ENCODE measurements around the gene BACE1.
"Not testable (repeated sequence)": the region's sequence is repeated elsewhere in the genome, so short reads cannot be mapped to it uniquely, and the experiment has no call there.

BACE1 gene

DNA sequence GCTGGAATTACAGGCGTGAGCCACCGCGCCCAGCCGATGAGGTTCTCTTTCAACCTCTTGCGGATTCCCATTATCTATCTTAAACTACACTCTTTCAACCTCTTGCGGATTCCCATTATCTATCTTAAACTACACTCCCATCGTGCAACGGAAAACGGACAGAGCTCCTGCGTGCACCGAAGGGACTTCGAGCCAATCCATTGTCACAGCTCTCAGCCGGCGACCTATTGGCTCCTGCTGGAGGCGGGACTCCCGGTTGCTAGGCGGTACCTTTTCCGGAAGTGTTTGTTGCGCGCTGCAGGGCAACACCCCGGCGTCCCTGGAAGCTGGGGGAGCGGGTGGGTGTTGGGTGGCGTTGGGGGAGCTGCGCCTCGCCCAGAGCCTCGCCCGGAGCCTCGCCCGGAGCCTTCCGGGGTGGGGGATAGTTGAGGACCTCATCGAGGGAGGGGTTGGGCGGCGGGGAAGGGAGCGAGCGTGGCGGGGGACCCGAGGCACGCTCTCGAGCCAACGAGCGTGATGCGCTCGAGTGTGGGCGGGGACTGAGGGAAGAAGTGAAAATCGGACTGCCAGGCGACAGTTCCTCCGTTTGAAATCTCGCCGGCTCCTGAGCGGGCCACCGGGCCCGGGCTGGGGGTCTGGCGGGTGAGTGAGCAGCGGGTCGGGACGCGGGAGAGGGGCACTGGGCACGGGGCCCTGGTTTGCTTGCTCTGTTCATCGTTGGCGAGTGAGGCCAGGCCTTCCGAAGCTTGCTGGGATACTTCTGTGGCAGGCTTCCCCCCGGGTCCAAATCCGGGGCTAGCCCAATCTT lies 11.7 kb upstream of the BACE1 start, which contains the start of gene CEP164:
Gene CEP164, plus strand, starts transcription at position 288 of the 808 bp plus-strand sequence. CDS start 10,733 bp downstream, outside the sequence.
- H3K36me3 ChIP-seq (ENCODE audit: control insufficient read depth, insufficient read depth, low read length, severe bottlenecking), result no peaks in the 10 kb centered on the region
- no peaks in the 10 kb centered on the region for H3K9me3 ChIP-seq (ENCODE audit: control insufficient read depth, low read length)
- peaks cover 20% of the 10 kb centered on the region for H3K4me1 ChIP-seq (ENCODE audit: control insufficient read depth, insufficient read depth, low read length)
- DNase-seq (ENCODE audit: low read depth), result peak; percentile 98
- peak within 1 kb of the TSS; percentile 92 for H3K9ac ChIP-seq (ENCODE audit: low read length)
- H3K27me3 ChIP-seq (replicated peaks; ENCODE audit: control insufficient read depth, insufficient read depth, low read length), result no peaks in the 10 kb centered on the region
- H3K4me3 ChIP-seq (ENCODE audit: low read length), result peak within 1 kb of the TSS; percentile 90

DNA sequence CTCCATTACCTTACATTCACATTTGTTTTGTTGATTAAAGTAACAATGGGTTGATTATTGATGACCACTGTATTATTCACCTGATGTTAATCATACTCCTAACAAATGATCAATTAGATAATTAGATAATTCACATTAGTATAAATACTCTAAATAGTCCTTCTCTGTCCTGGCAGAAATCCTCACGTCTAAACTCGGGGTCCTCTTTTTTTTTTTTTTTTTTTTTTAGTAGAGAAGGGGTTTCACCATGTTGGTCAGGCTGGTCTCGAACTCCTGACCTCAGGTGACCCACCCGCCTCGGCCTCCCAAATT lies 11.2 kb upstream of the BACE1 start:
- not testable (repeated sequence) for H3K36me3 ChIP-seq (ENCODE audit: control insufficient read depth, insufficient read depth, low read length, severe bottlenecking); H3K27me3 ChIP-seq (replicated peaks; ENCODE audit: control insufficient read depth, insufficient read depth, low read length); H3K9me3 ChIP-seq (ENCODE audit: control insufficient read depth, low read length); DNase-seq (ENCODE audit: low read depth)
- H3K9ac ChIP-seq (ENCODE audit: low read length), result peak overlapping the region; percentile 92
- H3K4me1 ChIP-seq (ENCODE audit: control insufficient read depth, insufficient read depth, low read length), result peaks cover 20% of the 10 kb centered on the region
- H3K4me3 ChIP-seq (ENCODE audit: low read length), result peak overlapping the region; percentile 90

DNA sequence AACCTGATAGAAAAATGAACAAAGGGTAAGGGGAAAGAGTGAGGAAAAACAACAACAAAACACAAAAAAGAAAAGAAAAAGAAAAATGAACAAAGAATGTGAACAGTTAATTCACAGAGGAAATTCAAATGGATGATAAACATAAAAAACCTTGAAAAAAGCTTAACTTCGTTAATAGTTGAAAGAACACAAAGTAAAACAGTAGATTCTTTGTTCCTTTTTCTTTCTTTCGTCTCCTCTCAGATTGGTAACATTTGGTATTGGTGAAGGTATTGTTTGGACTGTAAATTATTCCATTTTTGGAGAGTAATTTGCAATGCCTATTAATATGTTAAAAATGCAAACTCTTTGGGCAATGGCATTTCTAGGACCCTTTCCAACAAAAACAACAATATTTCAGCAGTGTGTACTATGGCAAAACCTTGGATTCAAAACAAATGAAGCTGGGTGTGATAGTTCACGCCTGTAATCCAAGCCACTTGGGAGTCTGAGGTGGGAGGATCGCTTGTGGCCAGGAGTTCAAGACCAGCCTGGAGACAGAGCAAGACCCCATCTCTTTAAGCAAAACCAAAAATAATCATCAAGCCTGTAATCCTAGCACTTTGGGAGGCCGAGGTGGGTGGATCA lies 3.3 kb upstream of the BACE1 start:
- H3K27me3 ChIP-seq (replicated peaks; ENCODE audit: control insufficient read depth, insufficient read depth, low read length), result no peaks in the 10 kb centered on the region
- H3K36me3 ChIP-seq (ENCODE audit: control insufficient read depth, insufficient read depth, low read length, severe bottlenecking), result no peaks in the 10 kb centered on the region
- peak; percentile 42 for DNase-seq (ENCODE audit: low read depth)
- no peaks in the 10 kb centered on the region for H3K9me3 ChIP-seq (ENCODE audit: control insufficient read depth, low read length)
- H3K9ac ChIP-seq (ENCODE audit: low read length), result no peak overlapping the region
- no peak overlapping the region for H3K4me3 ChIP-seq (ENCODE audit: low read length)
- peaks cover 24% of the 10 kb centered on the region for H3K4me1 ChIP-seq (ENCODE audit: control insufficient read depth, insufficient read depth, low read length)

DNA sequence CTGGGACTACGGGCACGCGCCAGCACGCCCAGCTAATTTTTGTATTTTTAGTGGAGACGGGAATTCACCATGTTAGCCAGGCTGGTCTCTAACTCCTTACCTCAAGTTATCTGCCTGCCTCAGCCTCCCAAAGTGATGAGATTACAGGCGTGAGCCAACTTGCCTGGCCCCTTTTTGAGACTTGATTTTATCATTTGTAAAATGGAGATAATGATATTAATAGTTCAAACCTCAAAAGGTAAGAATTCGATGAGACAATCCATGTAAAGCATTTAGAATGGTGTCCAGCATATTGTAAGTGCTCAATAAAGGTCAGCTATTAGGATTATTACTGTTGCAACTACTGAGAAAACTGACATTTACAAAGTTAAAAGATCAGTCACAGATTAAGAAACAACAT lies 2.7 kb upstream of the BACE1 start:
- H3K27me3 ChIP-seq (replicated peaks; ENCODE audit: control insufficient read depth, insufficient read depth, low read length), result no peaks in the 10 kb centered on the region
- H3K4me1 ChIP-seq (ENCODE audit: control insufficient read depth, insufficient read depth, low read length), result peaks cover 30% of the 10 kb centered on the region
- no peak overlapping the region for H3K4me3 ChIP-seq (ENCODE audit: low read length)
- no peak for DNase-seq (ENCODE audit: low read depth)
- H3K9ac ChIP-seq (ENCODE audit: low read length), result no peak overlapping the region
- H3K36me3 ChIP-seq (ENCODE audit: control insufficient read depth, insufficient read depth, low read length, severe bottlenecking), result no peaks in the 10 kb centered on the region
- H3K9me3 ChIP-seq (ENCODE audit: control insufficient read depth, low read length), result no peaks in the 10 kb centered on the region

DNA sequence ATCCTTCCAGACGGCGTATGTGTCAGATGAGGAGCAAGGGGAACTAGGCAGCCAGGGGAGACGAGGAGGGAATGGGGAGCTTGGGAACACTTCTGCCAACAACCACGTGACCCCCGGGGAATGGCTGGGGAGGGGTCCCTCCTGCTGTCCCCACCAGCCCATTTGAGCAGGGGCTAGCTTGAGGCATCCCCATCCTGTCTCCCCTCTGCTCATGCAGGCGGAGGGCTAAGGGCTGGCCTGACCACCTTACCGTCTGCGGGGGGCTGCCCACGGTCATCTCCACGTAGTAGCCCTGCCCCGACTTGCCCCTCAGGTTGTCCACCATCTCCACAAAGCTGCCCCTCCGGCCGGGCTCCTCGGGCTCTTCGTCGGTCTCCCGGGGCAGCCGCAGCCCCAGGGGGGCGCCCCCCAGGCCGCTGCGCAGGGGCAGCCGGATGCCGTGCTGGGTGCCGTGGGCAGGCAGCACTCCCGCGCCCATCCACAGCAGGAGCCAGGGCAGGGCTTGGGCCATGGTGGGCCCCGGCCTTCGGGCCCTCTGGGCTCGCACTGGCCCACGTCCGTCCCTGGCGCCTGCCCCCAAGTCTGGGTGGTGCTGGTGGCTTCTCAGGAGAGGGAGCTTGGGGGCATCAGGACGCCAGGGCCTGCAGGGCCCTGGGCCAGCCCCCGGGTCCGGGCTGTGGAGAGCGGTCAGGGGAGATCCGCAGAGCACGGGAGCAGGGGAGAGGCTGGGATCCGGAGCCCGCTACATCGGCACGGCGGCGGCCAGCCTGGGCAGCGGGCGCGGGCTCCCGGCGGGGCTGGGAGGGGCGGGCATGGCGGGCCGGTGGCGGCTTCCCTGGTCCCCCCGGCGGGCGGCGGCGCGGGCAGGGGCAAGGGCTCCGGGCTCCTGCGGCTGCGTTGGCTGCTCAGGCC lies 515 bp downstream of the BACE1 start:
- H3K9me3 ChIP-seq (ENCODE audit: control insufficient read depth, low read length), result no peaks in the 10 kb centered on the region
- DNase-seq (ENCODE audit: low read depth), result peak; percentile 52
- peaks cover 30% of the 10 kb centered on the region for H3K4me1 ChIP-seq (ENCODE audit: control insufficient read depth, insufficient read depth, low read length)
- H3K36me3 ChIP-seq (ENCODE audit: control insufficient read depth, insufficient read depth, low read length, severe bottlenecking), result no peaks in the 10 kb centered on the region
- peak overlapping the region; percentile 89 for H3K9ac ChIP-seq (ENCODE audit: low read length)
- no peaks in the 10 kb centered on the region for H3K27me3 ChIP-seq (replicated peaks; ENCODE audit: control insufficient read depth, insufficient read depth, low read length)
- peak overlapping the region; percentile 86 for H3K4me3 ChIP-seq (ENCODE audit: low read length)

DNA sequence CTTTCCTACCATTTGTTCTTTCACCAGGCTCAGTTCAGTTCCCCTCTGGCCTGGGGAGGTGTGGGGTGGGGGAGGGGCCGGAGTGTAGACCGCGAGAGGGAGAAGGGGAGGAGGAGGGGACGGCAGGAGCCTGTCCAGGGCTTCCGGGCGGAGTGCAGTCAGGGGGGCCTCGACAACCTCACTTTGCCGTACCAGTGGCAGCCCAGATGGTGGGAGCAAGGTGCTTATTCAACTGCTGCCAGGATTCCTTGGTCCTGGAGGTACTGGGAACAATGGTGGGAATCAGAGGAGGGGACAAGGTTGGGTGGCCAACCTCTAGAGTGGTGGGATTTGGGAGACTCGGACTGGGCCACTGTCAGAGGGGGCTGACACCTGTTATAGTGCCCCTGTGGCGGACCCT lies 1.2 kb downstream of the BACE1 start:
- peak overlapping the region; percentile 89 for H3K9ac ChIP-seq (ENCODE audit: low read length)
- no peaks in the 10 kb centered on the region for H3K9me3 ChIP-seq (ENCODE audit: control insufficient read depth, low read length)
- H3K36me3 ChIP-seq (ENCODE audit: control insufficient read depth, insufficient read depth, low read length, severe bottlenecking), result no peaks in the 10 kb centered on the region
- DNase-seq (ENCODE audit: low read depth), result peak; percentile 15
- H3K4me3 ChIP-seq (ENCODE audit: low read length), result peak overlapping the region; percentile 86
- H3K4me1 ChIP-seq (ENCODE audit: control insufficient read depth, insufficient read depth, low read length), result peaks cover 30% of the 10 kb centered on the region
- H3K27me3 ChIP-seq (replicated peaks; ENCODE audit: control insufficient read depth, insufficient read depth, low read length), result no peaks in the 10 kb centered on the region

DNA sequence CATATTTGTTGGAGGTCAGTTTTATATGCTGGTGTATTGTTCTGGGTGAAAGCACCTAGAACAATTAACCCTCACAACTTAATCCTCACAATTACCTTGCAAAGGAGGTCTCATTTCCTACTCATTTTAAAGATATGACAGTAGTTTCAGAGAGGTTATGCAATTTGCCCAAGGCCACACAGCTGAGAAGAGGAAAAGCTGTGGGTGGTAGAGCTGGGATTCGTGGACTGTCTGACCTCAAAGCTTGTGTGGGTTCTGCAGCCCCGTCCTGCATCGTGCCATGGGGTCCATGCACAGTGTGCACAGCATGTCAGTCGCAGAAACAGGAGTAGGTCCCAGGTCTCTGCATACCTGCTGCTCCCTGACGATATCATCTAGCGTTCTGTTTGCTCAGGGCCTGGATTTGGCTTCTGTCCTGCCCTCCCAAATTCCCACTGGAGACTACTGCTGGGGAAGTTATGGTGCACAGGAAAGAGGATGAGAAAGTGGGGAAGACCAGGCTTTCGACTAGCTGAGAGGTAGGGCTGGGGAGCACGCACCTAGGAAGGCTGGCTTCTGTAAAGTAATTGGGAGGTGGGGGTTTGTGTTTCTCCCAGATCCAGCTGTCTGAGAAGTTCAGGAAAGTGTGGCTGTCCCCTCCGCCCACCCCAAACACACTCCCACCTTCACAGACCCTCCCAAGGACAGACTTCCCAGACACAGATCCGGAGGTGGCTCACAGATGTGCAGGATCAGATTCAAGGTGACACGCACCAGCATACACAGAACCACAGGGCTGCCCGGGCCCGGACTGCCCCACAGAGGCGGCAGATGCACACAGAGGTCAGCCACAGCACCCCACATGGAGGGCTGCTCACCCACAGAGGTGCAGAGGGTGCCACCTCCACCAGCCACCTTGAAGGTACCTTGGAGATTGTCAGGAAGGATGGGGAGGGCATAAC lies 2.0 kb downstream of the BACE1 start:
- Histone ChIP-seq H3K36me3 (ENCODE audit: control insufficient read depth, insufficient read depth, low read length, severe bottlenecking) (no peaks in the 10 kb centered on the region), H3K4me1 (ENCODE audit: control insufficient read depth, insufficient read depth, low read length) (peaks cover 23% of the 10 kb centered on the region), H3K4me3 (ENCODE audit: low read length) (peak overlapping the region; percentile 86), H3K9me3 (ENCODE audit: control insufficient read depth, low read length) (no peaks in the 10 kb centered on the region), H3K9ac (ENCODE audit: low read length) (no peak overlapping the region), H3K27me3 (replicated peaks; ENCODE audit: control insufficient read depth, insufficient read depth, low read length) (no peaks in the 10 kb centered on the region)
- no peak for DNase-seq (ENCODE audit: low read depth)

DNA sequence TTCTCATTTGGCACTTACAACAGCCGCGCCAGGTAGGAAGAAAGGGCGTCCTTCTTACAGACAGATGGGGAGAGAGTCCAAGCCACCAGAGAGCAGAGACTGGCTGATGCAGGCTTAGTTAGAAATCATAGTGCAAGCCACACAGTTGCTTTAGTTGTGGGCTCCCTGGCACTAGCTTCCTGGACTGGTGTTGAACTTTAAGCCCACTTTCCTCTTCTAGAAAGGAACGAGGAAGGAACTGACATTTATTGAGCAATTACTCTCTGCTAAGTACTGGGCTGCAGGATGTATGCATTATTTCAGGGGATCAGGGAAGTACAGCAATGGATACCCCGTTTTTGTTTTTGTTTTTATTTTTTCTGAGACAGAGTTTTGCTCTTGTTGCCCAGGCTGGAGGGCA lies 3.0 kb downstream of the BACE1 start:
- no peaks in the 10 kb centered on the region for H3K27me3 ChIP-seq (replicated peaks; ENCODE audit: control insufficient read depth, insufficient read depth, low read length)
- H3K36me3 ChIP-seq (ENCODE audit: control insufficient read depth, insufficient read depth, low read length, severe bottlenecking), result no peaks in the 10 kb centered on the region
- H3K9me3 ChIP-seq (ENCODE audit: control insufficient read depth, low read length), result no peaks in the 10 kb centered on the region
- DNase-seq (ENCODE audit: low read depth), result no peak
- no peak overlapping the region for H3K4me3 ChIP-seq (ENCODE audit: low read length)
- no peak overlapping the region for H3K9ac ChIP-seq (ENCODE audit: low read length)
- H3K4me1 ChIP-seq (ENCODE audit: control insufficient read depth, insufficient read depth, low read length), result peaks cover 22% of the 10 kb centered on the region

DNA sequence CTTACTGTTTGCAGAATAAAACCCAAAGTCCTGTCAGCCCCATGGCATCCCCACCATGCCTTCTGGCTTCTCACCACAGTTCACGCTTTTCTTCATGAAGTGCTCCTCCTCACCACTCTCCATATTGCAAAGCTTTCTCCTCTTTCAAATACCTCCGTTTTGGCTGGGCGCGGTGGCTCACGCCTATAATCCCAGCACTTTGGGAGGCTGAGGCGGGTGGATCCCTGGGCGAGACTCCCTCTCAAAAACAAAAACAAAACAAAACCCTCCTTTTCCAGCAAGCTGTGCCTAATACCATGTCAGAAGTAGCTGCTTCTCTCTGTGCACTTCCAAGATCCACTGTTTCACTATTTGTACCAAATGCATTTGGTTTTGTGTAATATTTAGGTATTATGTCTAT lies 6.7 kb downstream of the BACE1 start:
- H3K9ac ChIP-seq (ENCODE audit: low read length), result no peak overlapping the region

DNA sequence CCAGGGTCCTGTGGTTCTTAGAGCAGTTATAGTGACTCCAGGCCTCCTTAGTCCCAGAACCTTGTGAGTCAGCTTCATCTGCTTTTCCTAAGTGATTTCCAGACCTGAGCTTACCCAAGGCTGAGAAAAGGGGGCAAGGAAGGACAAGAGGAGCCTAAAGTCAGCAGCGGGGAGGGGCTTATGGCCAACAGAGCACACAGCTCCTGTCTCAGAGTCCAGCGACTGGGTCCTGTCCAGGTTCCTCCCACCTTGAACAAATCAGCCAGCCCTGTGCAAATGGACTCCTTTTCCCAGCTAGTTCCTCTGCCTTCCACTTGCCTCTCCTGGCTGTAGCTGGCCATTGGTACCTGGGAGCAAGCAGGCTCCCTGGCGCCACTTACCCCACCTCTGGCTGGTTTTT lies 10.9 kb downstream of the BACE1 start:
- Histone ChIP-seq H3K9me3 (ENCODE audit: control insufficient read depth, low read length) (no peaks in the 10 kb centered on the region), H3K4me1 (ENCODE audit: control insufficient read depth, insufficient read depth, low read length) (peaks cover 9% of the 10 kb centered on the region), H3K9ac (ENCODE audit: low read length) (no peak overlapping the region), H3K27me3 (replicated peaks; ENCODE audit: control insufficient read depth, insufficient read depth, low read length) (no peaks in the 10 kb centered on the region), H3K36me3 (ENCODE audit: control insufficient read depth, insufficient read depth, low read length, severe bottlenecking) (peaks cover 3% of the 10 kb centered on the region), H3K4me3 (ENCODE audit: low read length) (no peak overlapping the region)
- DNase-seq (ENCODE audit: low read depth), result no peak

More for the DNA sequence above, 6.7 kb downstream of the BACE1 start:
- H3K27me3 ChIP-seq (replicated peaks; ENCODE audit: control insufficient read depth, insufficient read depth, low read length), result no peaks in the 10 kb centered on the region
- peaks cover 3% of the 10 kb centered on the region for H3K36me3 ChIP-seq (ENCODE audit: control insufficient read depth, insufficient read depth, low read length, severe bottlenecking)
- H3K4me3 ChIP-seq (ENCODE audit: low read length), result no peak overlapping the region
- H3K9me3 ChIP-seq (ENCODE audit: control insufficient read depth, low read length), result no peaks in the 10 kb centered on the region
- H3K4me1 ChIP-seq (ENCODE audit: control insufficient read depth, insufficient read depth, low read length), result peaks cover 6% of the 10 kb centered on the region
- DNase-seq (ENCODE audit: low read depth), result no peak
